ENCODE results near the gene SDR9C7.

DNA sequence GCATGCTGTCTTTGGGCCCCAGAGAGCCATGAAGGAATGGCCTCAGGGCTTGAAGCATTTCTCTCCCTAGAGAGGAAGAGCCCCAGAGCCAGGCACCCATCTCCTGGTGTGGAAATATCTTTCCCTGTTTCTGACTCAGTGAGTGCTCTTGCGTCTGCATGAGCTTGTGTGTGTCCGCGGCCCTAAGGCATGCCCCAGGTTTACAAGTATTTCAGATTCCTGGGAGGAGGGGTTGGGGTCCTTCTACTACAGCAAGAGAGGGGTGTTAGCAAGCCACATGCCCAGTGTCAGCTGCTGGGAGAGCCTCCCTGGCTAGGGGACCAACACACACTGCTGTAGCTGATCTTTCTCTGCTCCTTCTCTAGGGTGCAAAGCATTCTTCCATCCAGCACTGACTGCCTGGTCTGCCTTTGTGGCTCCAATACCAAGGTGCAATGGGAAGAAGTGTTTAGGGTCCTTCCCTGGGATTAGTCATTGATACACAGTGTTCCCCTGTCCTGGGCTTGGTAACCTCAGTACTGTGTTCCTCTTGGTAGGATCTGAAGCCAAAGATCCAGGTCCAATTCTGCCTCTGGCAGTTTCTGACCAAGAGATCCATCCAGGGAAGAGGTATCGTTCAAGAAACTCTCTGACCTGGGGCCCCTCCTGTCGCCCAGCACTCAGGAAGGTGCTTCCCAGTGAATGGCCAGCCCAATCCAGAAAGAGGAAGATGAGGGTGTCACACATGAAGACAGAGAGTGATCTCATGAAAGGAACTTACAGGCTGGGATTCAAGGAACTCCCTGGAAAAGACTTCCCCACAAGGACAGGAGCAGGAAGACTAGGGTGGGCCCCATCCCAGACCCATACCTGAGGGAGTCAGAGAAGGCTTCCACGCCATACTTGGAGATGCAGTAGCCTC is 20.1 kb upstream of the SDR9C7 start:
- TF ChIP-seq, protein P1, sequence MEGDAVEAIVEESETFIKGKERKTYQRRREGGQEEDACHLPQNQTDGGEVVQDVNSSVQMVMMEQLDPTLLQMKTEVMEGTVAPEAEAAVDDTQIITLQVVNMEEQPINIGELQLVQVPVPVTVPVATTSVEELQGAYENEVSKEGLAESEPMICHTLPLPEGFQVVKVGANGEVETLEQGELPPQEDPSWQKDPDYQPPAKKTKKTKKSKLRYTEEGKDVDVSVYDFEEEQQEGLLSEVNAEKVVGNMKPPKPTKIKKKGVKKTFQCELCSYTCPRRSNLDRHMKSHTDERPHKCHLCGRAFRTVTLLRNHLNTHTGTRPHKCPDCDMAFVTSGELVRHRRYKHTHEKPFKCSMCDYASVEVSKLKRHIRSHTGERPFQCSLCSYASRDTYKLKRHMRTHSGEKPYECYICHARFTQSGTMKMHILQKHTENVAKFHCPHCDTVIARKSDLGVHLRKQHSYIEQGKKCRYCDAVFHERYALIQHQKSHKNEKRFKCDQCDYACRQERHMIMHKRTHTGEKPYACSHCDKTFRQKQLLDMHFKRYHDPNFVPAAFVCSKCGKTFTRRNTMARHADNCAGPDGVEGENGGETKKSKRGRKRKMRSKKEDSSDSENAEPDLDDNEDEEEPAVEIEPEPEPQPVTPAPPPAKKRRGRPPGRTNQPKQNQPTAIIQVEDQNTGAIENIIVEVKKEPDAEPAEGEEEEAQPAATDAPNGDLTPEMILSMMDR (IDR thresholded peaks at IDR 0.05; ENCODE audit: poor library complexity), result no peak
- TF ChIP-seq EZH2 (IDR thresholded peaks at IDR 0.05; ENCODE audit: borderline replicate concordance), result no peak

Measured in hepatocyte (in vitro differentiated cells).